Osteocyte (in vitro differentiated cells): Measurements from ENCODE around the gene GTPBP2. TPM values are rescaled to one million over a fixed set of nuclear protein-coding genes. Genes with fewer than 3 reads are reported as not detected.
"Not testable (repeated sequence)": the region's sequence is repeated elsewhere in the genome, so short reads cannot be mapped to it uniquely, and the experiment has no call there.

Experiments
- DNase-seq: peaks from one replicate; pipeline ENCODE4 v3.0.0; 2021; ENCODE audit warnings: mixed read lengths; ENCODE audit not compliant: unreplicated experiment; ENCODE audit errors: extremely low spot score
- H3K27ac Mint-ChIP-seq: one replicate; pipeline ENCODE4 v1.8.0; 2021; ENCODE audit warnings: mild to moderate bottlenecking, mixed read lengths; ENCODE audit not compliant: unreplicated experiment
- H3K27me3 Mint-ChIP-seq: one replicate; pipeline ENCODE4 v1.8.0; 2021; ENCODE audit warnings: mixed read lengths; ENCODE audit not compliant: unreplicated experiment
- H3K36me3 Mint-ChIP-seq: one replicate; pipeline ENCODE4 v1.8.0; 2021; ENCODE audit warnings: mixed read lengths; ENCODE audit not compliant: unreplicated experiment
- H3K4me1 Mint-ChIP-seq: one replicate; pipeline ENCODE4 v1.8.0; 2021; ENCODE audit warnings: mixed read lengths; ENCODE audit not compliant: unreplicated experiment
- H3K4me3 Mint-ChIP-seq: one replicate; pipeline ENCODE4 v1.8.0; 2021; ENCODE audit warnings: mild to moderate bottlenecking, moderate library complexity, mixed read lengths; ENCODE audit not compliant: unreplicated experiment
- H3K9me3 Mint-ChIP-seq: one replicate; pipeline ENCODE4 v1.8.0; 2021; ENCODE audit warnings: mixed read lengths; ENCODE audit not compliant: unreplicated experiment
- CTCF ChIP-seq: fragments of 200-600 bp; sonication (generic); IDR thresholded peaks from 2 replicates; pipeline ENCODE4 v1.5.0; 2021; ENCODE audit warnings: antibody characterized with exemption, mild to moderate bottlenecking, moderate library complexity
- total RNA-seq: library from RNA; stranded (reverse); gene quantifications from 2 replicates; pipeline ENCODE4 v1.2.1, GENCODE V29; 2021

Gene GTPBP2
- total RNA-seq, 1 donor from 2014 or later, result 86.4 TPM

GRCh38 chr6:43606019-43606418 is 23.0 kb downstream of the GTPBP2 start:
- no peaks in the 10 kb centered on the region for H3K27me3 Mint-ChIP-seq
- no peaks in the 10 kb centered on the region for H3K9me3 Mint-ChIP-seq
- peaks cover 31% of the 10 kb centered on the region for H3K36me3 Mint-ChIP-seq
- no peak overlapping the region for H3K27ac Mint-ChIP-seq
- DNase-seq, result no peak
- peaks cover 5% of the 10 kb centered on the region for H3K4me1 Mint-ChIP-seq
- no peak for TF ChIP-seq CTCF
- no peak overlapping the region for H3K4me3 Mint-ChIP-seq

DNA sequence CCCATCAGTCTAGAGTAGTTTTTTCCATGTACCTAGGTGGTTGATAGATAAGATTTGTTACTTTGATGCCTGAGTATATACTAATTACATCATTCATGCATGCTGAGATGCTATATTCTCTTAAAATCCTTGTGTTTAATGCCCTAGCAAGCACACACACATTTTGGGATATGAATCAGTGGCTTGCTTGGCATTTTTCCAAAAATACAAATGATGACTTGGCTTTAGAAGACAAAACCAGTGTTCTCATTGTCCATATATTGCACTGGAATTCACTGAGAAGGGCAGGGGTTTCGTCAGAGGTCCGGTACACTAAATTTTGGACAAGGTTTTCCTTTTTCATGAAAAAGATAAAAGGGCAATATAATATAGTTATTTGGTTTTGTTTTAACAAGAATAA is 24.9 kb downstream of the GTPBP2 start:
- H3K36me3 Mint-ChIP-seq, result peaks cover 29% of the 10 kb centered on the region
- no peaks in the 10 kb centered on the region for H3K9me3 Mint-ChIP-seq
- H3K4me3 Mint-ChIP-seq, result no peak overlapping the region
- TF ChIP-seq CTCF, result no peak
- no peak for DNase-seq
- peaks cover 5% of the 10 kb centered on the region for H3K4me1 Mint-ChIP-seq
- no peak overlapping the region for H3K27ac Mint-ChIP-seq
- no peaks in the 10 kb centered on the region for H3K27me3 Mint-ChIP-seq

DNA sequence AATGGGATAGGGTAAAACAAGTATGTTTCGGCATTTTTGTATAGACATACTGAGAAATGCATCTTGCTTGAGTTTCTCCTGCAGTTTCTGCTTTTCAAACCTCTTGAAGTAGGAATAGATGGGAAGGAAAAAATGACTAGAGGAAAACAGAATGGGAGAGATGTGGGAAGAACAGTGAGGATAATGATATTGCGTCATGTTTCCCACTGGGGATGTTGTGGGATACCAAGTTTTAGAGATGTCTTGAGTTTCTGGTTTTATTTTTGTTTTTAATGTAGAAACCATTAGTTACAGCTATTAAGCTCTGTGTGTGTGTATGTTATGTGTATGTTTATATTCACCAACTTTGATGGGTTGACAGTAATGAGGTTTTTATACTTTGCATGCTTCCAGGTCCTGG is 28.5 kb downstream of the GTPBP2 start:
- H3K4me1 Mint-ChIP-seq, result peaks cover 2% of the 10 kb centered on the region
- H3K27ac Mint-ChIP-seq, result no peak overlapping the region
- H3K27me3 Mint-ChIP-seq, result no peaks in the 10 kb centered on the region
- H3K9me3 Mint-ChIP-seq, result no peaks in the 10 kb centered on the region
- no peak for DNase-seq
- H3K36me3 Mint-ChIP-seq, result peaks cover 31% of the 10 kb centered on the region
- no peak for TF ChIP-seq CTCF
- H3K4me3 Mint-ChIP-seq, result no peak overlapping the region

- Mint-ChIP-seq H3K36me3 (peaks cover 22% of the 10 kb centered on the region), H3K4me1 (no peaks in the 10 kb centered on the region), H3K27ac (no peak overlapping the region), H3K27me3 (no peaks in the 10 kb centered on the region), H3K4me3 (no peak overlapping the region), H3K9me3 (no peaks in the 10 kb centered on the region)
- TF ChIP-seq CTCF, result no peak
- DNase-seq, result no peak
Observed at GRCh38 chr6:43593938-43594337, 35.1 kb downstream of the GTPBP2 start.

GRCh38 chr6:43589564-43589963 is 39.5 kb downstream of the GTPBP2 start:
- not testable (repeated sequence) for H3K27me3 Mint-ChIP-seq, H3K27ac Mint-ChIP-seq, H3K4me1 Mint-ChIP-seq, DNase-seq, H3K9me3 Mint-ChIP-seq, H3K4me3 Mint-ChIP-seq
- peaks cover 28% of the 10 kb centered on the region for H3K36me3 Mint-ChIP-seq

- Mint-ChIP-seq H3K36me3 (peaks cover 37% of the 10 kb centered on the region), H3K9me3 (no peaks in the 10 kb centered on the region), H3K27me3 (no peaks in the 10 kb centered on the region), H3K4me3 (no peak overlapping the region), H3K27ac (no peak overlapping the region), H3K4me1 (no peaks in the 10 kb centered on the region)
- no peak for DNase-seq
- TF ChIP-seq CTCF, result no peak
Observed at GRCh38 chr6:43588194-43588593, 40.9 kb downstream of the GTPBP2 start.
